Fibroblast of mammary gland (primary cell): ENCODE data around the gene STARD10.
A peak's percentile ranks its signal among the peaks of the same experiment; 100 is the strongest.

Source experiments
- DNase-seq: peaks from one replicate; pipeline ENCODE4 v3.0.0-alpha.2; 2010; ENCODE audit warnings: low read depth
- H3K4me3 ChIP-seq: 2 replicates; pipeline ENCODE4 v1.5.1; 2011; ENCODE audit warnings: low read depth, mild to moderate bottlenecking, low read length, moderate library complexity; ENCODE audit not compliant: control insufficient read depth
- TF ChIP-seq, protein P1 (sequence below): conservative IDR thresholded peaks from 2 replicates; pipeline ENCODE4 v1.5.1; 2011; ENCODE audit warnings: low read depth, low read length, inconsistent platforms; ENCODE audit not compliant: control insufficient read depth, insufficient read depth

Gene STARD10

DNA sequence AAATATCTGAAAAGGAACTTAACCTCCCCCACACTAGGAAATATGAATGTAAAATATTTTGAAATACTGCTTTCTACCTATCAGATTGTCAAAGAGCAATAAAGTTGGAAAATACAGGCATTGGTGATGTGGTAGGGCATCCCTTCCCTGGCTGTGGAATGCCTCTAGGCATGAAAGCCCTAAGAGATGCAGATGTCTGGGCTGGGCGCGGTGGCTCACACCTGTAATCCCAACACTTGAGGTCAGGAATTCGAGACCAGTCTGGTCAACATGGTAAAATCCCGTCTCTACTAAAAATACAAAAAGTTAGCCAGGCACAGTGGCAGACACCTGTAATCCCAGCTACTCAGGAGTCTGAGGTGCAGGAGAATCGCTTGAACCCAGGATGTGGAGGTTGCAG lies 63.6 kb downstream of the STARD10 start:
- TF ChIP-seq, protein P1, sequence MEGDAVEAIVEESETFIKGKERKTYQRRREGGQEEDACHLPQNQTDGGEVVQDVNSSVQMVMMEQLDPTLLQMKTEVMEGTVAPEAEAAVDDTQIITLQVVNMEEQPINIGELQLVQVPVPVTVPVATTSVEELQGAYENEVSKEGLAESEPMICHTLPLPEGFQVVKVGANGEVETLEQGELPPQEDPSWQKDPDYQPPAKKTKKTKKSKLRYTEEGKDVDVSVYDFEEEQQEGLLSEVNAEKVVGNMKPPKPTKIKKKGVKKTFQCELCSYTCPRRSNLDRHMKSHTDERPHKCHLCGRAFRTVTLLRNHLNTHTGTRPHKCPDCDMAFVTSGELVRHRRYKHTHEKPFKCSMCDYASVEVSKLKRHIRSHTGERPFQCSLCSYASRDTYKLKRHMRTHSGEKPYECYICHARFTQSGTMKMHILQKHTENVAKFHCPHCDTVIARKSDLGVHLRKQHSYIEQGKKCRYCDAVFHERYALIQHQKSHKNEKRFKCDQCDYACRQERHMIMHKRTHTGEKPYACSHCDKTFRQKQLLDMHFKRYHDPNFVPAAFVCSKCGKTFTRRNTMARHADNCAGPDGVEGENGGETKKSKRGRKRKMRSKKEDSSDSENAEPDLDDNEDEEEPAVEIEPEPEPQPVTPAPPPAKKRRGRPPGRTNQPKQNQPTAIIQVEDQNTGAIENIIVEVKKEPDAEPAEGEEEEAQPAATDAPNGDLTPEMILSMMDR = no peak
- no peak for DNase-seq
- H3K4me3 ChIP-seq = no peak overlapping the region

DNA sequence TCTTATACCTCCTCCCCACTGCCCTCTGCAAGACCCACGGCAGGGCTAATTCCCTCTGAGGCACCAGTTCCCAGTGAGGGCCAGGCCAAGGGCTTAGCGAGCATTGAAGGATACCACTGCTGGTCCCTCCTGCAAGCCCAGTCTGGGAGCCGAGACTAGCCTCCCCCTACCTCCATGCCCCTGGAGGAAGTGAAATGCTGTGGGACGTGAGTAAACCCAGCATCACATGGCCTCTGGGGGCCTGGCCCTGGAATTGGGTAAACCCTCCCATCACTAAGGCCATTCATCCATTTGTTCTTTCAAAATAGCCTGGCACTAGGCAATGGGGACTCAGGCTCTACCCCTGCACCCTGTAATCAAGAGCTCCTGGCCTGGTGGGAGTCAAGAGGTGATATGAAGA lies 66.3 kb downstream of the STARD10 start:
- H3K4me3 ChIP-seq = no peak overlapping the region
- DNase-seq = peak; percentile 35
- TF ChIP-seq, protein P1 = no peak

DNA sequence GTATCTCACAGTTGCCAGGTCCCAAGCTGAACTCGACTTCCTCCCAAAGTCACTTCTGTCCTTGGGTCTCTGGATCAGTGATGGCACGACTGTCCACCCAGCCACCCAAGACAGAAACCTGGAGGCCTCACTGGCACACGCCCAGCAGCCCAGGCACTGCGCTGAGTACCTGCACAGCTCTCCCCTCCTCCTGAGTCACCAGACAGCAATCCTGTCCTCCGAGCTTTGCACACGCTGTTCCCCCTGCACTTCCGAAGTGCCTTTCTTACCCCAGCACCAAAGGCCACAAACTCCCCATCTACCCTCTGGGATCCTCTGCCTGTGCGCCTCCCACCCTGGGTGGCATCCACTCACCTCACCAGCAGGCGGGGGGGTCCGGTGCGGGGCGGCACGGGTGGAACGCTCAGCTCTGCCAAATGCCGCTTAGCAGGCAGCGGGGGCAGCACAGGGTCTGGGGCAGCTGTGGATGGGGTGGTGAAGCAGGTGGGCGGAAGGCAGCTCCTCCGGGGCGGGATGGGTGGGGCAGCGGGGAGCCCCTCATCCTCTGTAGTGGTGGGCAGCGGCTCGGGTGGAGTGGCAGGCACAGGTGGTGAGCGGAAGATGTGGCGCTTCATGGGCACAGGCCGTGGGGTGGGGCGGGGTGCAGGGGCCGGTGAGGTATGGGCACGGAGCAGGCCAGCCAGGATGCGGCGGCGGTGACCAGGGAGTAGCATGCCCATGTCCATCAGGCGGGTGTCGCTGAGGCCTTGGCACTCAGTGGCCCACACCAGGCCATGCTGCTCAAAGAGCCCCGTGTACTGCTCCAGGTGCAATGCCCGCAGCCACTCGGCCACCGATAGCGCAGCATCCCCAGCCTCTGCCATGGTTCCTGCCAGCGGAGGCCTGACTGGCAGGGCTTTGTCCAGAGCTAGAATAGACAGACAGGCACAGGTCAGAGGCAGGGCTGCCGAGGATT lies 67.3 kb downstream of the STARD10 start:
- no peak overlapping the region for H3K4me3 ChIP-seq
- TF ChIP-seq, protein P1 = no peak
- DNase-seq = no peak

DNA sequence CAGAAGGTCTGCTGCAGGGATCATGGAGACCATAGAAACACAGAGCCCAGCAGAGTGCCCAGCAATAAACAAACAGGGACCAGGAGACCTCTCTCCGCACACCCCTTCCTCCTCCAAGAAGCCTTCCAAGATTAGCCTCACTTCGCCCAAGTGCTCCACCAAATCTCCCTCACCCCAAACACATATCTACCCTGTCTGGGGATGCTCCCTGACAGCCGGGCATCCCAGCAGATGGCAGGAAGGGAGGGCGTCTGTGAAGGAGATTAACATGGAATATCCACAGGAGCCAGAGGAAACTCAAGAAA lies 68.2 kb downstream of the STARD10 start:
- no peak overlapping the region for H3K4me3 ChIP-seq
- TF ChIP-seq, protein P1 = no peak
- no peak for DNase-seq

DNA sequence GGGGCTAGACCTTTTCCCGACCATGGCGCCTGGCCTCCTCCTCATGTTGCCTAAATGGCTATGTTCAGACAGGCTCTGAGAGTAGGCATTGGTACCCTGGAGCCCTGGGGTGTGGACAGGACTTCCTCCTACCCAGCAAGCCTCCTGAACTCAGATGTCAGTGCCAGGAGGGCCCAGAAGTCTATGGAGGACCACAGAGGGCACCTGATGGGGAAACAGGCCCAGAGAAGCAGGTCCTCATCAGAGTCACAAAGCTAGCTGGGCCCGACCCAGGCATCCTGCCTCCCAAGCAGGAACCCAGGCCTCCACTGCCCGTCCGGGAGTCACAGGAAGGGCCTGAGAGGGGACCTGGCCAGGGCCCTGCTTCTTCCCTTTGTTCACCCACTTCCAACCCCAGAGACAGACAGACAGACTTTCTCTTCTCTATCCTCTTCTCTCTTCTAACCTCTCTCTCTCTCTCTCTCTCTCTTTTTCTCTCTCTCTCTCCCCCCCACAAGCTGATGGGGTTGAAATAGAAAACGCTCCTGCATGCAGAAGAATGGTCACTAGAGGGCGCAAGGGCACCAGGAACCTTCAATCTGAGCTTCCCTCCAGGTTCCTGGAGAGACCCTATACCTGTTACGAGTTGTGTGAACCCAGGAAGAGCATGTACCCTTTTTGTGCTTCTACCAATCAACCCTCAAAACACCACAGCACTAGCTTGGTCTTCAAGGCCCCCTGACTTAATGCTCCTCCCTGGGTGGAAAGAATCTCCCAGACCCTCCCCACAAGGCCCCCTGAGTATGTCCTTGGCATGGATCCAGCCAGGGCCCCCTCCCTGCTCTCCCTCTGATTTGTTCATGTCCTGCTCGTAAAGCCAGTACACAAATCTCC lies 68.8 kb downstream of the STARD10 start:
- DNase-seq = peak; percentile 84
- TF ChIP-seq, protein P1 = peak; percentile 96
- H3K4me3 ChIP-seq = no peak overlapping the region

DNA sequence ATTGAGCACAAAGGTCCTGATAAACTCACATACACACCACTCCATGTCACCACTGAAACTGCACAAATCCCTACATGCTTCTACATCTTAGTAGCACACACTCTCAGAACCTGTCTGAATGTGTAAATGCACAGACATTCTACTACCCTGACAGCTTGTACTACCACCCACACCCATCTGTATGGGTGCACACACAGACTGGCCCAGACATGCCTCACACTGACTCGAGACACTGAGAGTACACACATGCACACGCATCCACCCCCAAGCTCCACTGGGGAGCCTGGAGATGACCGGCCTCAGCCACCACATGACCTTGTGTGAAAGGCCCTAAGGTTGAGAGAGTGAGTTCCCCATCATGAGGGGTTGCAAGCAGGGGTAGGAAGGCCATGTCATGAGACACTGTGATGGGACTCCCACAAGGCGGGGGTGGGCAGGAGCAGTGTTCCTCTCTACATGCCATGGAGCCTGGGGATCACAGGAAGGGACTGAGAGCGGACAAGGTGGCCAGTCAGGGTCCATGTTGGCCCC lies 69.8 kb downstream of the STARD10 start:
- DNase-seq = no peak
- TF ChIP-seq, protein P1 = no peak
- no peak overlapping the region for H3K4me3 ChIP-seq
